ENCODE measurements around the gene RFX1. TPM values are rescaled to one million over a fixed set of nuclear protein-coding genes. Genes with fewer than 3 reads are reported as not detected.

Gene RFX1
- total and polyA plus RNA-seq, 2 experiments from 2014 or later: 8.9 to 11.8 TPM

DNA sequence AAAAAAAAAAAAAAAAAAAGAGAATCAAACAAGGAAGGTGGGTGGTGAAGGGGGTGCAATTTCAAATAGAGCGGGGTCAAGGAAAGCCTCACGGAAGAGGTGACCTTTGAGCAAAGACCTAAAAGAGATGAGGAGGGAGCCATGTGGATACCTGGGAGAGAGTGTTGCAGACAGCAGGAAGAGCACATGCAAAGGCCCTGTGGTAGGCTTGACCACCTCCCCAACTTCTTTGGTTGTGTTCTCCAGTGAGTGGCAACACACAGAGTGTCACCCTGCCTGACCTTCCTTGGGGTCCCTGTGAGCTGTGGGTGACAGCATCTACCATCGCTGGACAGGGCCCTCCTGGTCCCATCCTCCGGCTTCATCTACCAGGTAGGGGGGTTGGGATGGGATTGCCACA lies 44.4 kb upstream of the RFX1 start:
- Histone ChIP-seq H3F3A (replicated peaks; ENCODE audit: low read depth) (no peaks in the 10 kb centered on the region), H3K4me2 (no peak overlapping the region), H3K27me3 (ENCODE audit: insufficient read depth) (no peaks in the 10 kb centered on the region), H4K20me1 (replicated peaks; ENCODE audit: insufficient read depth) (no peaks in the 10 kb centered on the region; the same call in 1 of the 2 replicates), H2AFZ (no peak overlapping the region), H3K27ac (ENCODE audit: low read depth) (no peak overlapping the region), H3K9me2 (ENCODE audit: insufficient read depth) (no peaks in the 10 kb centered on the region), H3K36me3 (ENCODE audit: insufficient read depth) (no peaks in the 10 kb centered on the region), H3K4me3 (no peak overlapping the region), H3K4me1 (ENCODE audit: insufficient read depth) (no peaks in the 10 kb centered on the region), H3K79me2 (replicated peaks; ENCODE audit: insufficient read depth) (no peaks in the 10 kb centered on the region)
- Mint-ChIP-seq H3K4me1 (no peaks in the 10 kb centered on the region), H3K36me3 (ENCODE audit: low read depth) (peaks cover 35% of the 10 kb centered on the region), H3K4me3 (no peak overlapping the region; the same call in 2 of the 3 replicates), H3K27me3 (ENCODE audit: insufficient read depth, low read depth, poor library complexity) (peaks cover 8% of the 10 kb centered on the region), H3K27ac (no peak overlapping the region), H3K9me3 (peaks cover 8% of the 10 kb centered on the region; the same call in 2 of the 3 replicates)
- TF ChIP-seq ZNF331 (CRISPR knock-in tag; IDR thresholded peaks at IDR 0.05; ENCODE audit: low read depth): no peak
- TF ChIP-seq, protein P1, sequence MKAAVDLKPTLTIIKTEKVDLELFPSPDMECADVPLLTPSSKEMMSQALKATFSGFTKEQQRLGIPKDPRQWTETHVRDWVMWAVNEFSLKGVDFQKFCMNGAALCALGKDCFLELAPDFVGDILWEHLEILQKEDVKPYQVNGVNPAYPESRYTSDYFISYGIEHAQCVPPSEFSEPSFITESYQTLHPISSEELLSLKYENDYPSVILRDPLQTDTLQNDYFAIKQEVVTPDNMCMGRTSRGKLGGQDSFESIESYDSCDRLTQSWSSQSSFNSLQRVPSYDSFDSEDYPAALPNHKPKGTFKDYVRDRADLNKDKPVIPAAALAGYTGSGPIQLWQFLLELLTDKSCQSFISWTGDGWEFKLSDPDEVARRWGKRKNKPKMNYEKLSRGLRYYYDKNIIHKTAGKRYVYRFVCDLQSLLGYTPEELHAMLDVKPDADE (IDR thresholded peaks at IDR 0.05): no peak
- TF ChIP-seq NANOG (IDR thresholded peaks at IDR 0.05; ENCODE audit: borderline replicate concordance): no peak
- TF ChIP-seq EZH2phosphoT487 (IDR thresholded peaks at IDR 0.05; ENCODE audit: unreplicated experiment): no peak
- no peak for TF ChIP-seq POLR2AphosphoS5 (IDR thresholded peaks at IDR 0.05; ENCODE audit: low read depth)
- TF ChIP-seq STAT1 (IDR thresholded peaks at IDR 0.05; ENCODE audit: unreplicated experiment): no peak
- TF ChIP-seq EZH2 (IDR thresholded peaks at IDR 0.05; ENCODE audit: low read depth, unreplicated experiment): no peak
- TF ChIP-seq, protein P2, sequence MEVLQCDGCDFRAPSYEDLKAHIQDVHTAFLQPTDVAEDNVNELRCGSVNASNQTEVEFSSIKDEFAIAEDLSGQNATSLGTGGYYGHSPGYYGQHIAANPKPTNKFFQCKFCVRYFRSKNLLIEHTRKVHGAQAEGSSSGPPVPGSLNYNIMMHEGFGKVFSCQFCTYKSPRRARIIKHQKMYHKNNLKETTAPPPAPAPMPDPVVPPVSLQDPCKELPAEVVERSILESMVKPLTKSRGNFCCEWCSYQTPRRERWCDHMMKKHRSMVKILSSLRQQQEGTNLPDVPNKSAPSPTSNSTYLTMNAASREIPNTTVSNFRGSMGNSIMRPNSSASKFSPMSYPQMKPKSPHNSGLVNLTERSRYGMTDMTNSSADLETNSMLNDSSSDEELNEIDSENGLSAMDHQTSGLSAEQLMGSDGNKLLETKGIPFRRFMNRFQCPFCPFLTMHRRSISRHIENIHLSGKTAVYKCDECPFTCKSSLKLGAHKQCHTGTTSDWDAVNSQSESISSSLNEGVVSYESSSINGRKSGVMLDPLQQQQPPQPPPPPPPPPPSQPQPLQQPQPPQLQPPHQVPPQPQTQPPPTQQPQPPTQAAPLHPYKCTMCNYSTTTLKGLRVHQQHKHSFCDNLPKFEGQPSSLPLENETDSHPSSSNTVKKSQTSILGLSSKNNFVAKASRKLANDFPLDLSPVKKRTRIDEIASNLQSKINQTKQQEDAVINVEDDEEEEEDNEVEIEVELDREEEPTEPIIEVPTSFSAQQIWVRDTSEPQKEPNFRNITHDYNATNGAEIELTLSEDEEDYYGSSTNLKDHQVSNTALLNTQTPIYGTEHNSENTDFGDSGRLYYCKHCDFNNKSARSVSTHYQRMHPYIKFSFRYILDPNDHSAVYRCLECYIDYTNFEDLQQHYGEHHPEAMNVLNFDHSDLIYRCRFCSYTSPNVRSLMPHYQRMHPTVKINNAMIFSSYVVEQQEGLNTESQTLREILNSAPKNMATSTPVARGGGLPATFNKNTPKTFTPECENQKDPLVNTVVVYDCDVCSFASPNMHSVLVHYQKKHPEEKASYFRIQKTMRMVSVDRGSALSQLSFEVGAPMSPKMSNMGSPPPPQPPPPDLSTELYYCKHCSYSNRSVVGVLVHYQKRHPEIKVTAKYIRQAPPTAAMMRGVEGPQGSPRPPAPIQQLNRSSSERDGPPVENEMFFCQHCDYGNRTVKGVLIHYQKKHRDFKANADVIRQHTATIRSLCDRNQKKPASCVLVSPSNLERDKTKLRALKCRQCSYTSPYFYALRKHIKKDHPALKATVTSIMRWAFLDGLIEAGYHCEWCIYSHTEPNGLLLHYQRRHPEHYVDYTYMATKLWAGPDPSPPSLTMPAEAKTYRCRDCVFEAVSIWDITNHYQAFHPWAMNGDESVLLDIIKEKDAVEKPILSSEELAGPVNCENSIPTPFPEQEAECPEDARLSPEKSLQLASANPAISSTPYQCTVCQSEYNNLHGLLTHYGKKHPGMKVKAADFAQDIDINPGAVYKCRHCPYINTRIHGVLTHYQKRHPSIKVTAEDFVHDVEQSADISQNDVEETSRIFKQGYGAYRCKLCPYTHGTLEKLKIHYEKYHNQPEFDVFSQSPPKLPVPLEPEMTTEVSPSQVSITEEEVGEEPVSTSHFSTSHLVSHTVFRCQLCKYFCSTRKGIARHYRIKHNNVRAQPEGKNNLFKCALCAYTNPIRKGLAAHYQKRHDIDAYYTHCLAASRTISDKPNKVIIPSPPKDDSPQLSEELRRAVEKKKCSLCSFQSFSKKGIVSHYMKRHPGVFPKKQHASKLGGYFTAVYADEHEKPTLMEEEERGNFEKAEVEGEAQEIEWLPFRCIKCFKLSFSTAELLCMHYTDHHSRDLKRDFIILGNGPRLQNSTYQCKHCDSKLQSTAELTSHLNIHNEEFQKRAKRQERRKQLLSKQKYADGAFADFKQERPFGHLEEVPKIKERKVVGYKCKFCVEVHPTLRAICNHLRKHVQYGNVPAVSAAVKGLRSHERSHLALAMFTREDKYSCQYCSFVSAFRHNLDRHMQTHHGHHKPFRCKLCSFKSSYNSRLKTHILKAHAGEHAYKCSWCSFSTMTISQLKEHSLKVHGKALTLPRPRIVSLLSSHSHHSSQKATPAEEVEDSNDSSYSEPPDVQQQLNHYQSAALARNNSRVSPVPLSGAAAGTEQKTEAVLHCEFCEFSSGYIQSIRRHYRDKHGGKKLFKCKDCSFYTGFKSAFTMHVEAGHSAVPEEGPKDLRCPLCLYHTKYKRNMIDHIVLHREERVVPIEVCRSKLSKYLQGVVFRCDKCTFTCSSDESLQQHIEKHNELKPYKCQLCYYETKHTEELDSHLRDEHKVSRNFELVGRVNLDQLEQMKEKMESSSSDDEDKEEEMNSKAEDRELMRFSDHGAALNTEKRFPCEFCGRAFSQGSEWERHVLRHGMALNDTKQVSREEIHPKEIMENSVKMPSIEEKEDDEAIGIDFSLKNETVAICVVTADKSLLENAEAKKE (CRISPR knock-in tag; IDR thresholded peaks at IDR 0.05): no peak
- TF ChIP-seq, protein P3, sequence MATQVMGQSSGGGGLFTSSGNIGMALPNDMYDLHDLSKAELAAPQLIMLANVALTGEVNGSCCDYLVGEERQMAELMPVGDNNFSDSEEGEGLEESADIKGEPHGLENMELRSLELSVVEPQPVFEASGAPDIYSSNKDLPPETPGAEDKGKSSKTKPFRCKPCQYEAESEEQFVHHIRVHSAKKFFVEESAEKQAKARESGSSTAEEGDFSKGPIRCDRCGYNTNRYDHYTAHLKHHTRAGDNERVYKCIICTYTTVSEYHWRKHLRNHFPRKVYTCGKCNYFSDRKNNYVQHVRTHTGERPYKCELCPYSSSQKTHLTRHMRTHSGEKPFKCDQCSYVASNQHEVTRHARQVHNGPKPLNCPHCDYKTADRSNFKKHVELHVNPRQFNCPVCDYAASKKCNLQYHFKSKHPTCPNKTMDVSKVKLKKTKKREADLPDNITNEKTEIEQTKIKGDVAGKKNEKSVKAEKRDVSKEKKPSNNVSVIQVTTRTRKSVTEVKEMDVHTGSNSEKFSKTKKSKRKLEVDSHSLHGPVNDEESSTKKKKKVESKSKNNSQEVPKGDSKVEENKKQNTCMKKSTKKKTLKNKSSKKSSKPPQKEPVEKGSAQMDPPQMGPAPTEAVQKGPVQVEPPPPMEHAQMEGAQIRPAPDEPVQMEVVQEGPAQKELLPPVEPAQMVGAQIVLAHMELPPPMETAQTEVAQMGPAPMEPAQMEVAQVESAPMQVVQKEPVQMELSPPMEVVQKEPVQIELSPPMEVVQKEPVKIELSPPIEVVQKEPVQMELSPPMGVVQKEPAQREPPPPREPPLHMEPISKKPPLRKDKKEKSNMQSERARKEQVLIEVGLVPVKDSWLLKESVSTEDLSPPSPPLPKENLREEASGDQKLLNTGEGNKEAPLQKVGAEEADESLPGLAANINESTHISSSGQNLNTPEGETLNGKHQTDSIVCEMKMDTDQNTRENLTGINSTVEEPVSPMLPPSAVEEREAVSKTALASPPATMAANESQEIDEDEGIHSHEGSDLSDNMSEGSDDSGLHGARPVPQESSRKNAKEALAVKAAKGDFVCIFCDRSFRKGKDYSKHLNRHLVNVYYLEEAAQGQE (IDR thresholded peaks at IDR 0.05; ENCODE audit: unreplicated experiment): no peak
- TF ChIP-seq ZNF114 (CRISPR knock-in tag; IDR thresholded peaks at IDR 0.05): no peak
- TF ChIP-seq CREB1 (CRISPR knock-in tag; IDR thresholded peaks at IDR 0.05; ENCODE audit: low read depth): no peak
- no peak for TF ChIP-seq JUNB (IDR thresholded peaks at IDR 0.05; ENCODE audit: unreplicated experiment)
- TF ChIP-seq, protein P4, sequence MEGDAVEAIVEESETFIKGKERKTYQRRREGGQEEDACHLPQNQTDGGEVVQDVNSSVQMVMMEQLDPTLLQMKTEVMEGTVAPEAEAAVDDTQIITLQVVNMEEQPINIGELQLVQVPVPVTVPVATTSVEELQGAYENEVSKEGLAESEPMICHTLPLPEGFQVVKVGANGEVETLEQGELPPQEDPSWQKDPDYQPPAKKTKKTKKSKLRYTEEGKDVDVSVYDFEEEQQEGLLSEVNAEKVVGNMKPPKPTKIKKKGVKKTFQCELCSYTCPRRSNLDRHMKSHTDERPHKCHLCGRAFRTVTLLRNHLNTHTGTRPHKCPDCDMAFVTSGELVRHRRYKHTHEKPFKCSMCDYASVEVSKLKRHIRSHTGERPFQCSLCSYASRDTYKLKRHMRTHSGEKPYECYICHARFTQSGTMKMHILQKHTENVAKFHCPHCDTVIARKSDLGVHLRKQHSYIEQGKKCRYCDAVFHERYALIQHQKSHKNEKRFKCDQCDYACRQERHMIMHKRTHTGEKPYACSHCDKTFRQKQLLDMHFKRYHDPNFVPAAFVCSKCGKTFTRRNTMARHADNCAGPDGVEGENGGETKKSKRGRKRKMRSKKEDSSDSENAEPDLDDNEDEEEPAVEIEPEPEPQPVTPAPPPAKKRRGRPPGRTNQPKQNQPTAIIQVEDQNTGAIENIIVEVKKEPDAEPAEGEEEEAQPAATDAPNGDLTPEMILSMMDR (conservative IDR thresholded peaks at IDR 0.05; ENCODE audit: low read depth in 2 of 2): no peak
- ATAC-seq (no peak), DNase-seq (ENCODE audit: low spot score) (no peak)
